Peyer's patch (tissue), 4 donors: ENCODE data around the gene TTK.

Source experiments
- CTCF ChIP-seq, 6 experiments: fragments of 450-650 bp in 4 of 6; fragments of 200-600 bp in 2 of 6; sonication (generic) in 1 of 6; IDR thresholded peaks; one replicate each; pipeline ENCODE4 v1.5.1; 2017 to 2019; ENCODE audit warnings: antibody characterized with exemption in 6 of 6, mild to moderate bottlenecking in 3 of 6, moderate library complexity in 1 of 6
- POLR2A ChIP-seq, 2 donors: fragments of 450-650 bp; IDR thresholded peaks; one replicate each; pipeline ENCODE4 v1.5.1; 2017; ENCODE audit warnings: antibody characterized with exemption in 2 of 2, mild to moderate bottlenecking in 2 of 2, moderate library complexity in 2 of 2

GRCh38 chr6:80088637-80089036 lies 84.2 kb downstream of the TTK start:
- no peak for TF ChIP-seq CTCF (IDR thresholded peaks at IDR 0.05)
- TF ChIP-seq POLR2A (IDR thresholded peaks at IDR 0.05): no peak
